Measurements from ENCODE around the gene CD274.
A peak's percentile ranks its signal among the peaks of the same experiment; 100 is the strongest.

CD274 gene

DNA sequence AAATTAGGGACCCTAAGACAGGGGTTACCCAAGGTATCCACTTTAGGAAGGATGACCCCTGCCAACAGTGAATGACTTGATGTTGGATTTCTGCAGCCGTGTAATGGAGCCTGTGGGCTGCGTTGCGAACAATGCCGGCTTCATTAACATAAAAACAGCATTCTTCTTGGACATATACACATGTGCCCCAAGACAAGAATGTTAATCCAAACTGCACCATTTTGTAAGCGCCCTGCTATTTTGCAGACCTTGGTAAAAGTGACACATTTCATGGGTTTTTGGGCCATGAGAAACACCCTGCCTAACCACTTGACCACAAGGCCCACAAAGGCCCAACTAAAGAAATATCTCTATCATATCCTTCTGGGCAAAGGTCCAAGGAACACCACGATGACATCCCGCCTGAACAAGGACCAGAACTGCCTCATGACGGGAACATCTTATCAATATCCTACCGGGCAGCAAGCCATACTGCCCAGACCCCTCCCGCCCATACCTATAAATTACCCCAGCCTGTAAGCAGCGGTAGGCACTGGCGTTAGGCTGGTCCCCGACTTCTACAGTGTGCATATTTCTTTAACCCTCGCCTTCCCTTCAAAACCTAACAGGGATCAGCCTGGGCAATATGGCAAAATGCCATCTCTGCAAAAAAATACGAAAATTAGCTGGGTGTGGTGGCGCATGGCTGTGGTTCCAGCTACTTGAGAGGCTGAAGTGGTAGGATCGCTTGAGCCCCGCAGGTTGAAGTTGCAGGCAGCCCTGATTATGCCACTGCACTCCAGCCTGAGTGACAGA is 50.3 kb downstream of the CD274 start:
- peak; percentile 56 for DNase-seq

DNA sequence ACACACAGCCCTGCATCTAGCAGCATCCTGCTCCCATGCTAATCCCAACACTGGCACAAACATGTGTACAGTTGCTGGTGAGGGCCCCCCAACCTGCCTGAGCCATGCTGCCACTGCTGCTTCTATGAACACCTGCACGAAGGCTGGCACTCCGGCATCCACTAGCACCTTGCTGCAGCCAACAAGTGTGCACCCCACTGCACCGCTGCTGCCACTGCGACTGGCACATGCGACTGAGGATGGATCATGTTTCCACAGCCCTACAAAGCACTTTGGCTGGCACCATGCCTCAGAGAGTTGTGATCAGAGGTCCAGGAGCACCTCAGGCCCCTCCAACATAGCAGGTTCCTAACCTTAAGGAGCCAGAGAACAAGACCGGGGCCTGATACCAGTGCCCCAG is 52.2 kb downstream of the CD274 start:
- DNase-seq = no peak

DNA sequence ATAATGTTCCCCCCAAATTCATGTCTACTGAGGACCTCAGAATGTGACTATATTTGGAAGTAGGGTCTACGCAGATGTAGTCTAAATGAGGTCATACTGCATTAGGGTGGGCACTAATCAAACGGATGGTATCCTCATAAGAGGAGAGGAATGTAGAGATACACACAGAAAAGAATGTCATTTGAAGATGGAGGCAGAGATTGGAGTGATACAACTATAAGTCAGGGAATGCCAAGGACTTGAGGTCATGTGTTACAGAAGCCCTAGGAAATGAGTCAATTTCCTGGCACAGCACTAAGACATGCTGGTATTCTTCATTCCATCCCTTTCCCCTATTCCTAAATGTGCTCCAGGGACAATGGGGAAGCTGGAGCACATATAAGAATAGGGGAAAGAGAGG is 59.2 kb downstream of the CD274 start:
- DNase-seq = peak; percentile 98

DNA sequence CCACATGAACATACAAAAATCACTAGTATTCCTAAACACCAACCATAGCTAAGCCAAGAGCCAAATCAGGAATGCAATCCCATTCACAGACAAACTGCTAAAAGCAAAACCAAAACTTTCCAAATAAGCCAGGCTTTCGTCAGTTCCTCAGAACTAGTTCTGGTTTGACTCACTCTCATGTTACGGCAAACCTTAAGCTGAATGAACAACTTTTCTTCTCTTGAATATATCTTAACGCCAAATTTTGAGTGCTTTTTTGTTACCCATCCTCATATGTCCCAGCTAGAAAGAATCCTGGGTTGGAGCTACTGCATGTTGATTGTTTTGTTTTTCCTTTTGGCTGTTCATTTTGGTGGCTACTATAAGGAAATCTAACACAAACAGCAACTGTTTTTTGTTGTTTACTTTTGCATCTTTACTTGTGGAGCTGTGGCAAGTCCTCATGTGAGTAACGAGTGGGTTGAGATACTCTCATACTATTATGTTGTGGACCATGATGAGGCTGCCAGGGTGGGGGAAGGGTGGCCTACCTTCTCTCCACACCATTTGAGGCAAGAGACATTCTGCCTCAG is 60.1 kb downstream of the CD274 start, which contains the start of gene PDCD1LG2:
PDCD1LG2 (plus strand) TSS at position 172 of the 572 bp plus-strand sequence. CDS start 12,016 bp downstream, outside the sequence.
- peak; percentile 83 for DNase-seq

DNA sequence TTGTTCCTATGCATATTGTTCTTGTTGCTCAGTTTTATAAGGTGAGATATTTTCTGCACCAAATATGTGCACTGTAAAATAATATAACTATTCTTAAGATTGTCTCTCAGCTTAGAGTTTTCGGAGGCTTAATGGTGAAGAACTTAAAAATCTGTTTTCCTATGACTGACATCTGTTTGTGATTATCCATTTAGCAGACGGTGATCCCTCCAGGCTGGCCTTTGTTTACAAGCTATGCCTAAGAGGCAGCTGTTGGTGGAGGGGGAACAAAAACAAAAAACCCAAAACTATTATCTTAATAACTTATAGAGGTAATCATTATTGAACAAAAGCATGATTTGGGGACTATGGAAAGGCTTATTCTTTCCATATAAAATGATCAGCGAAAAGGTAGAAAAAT is 60.6 kb downstream of the CD274 start:
- DNase-seq = peak; percentile 45

DNA sequence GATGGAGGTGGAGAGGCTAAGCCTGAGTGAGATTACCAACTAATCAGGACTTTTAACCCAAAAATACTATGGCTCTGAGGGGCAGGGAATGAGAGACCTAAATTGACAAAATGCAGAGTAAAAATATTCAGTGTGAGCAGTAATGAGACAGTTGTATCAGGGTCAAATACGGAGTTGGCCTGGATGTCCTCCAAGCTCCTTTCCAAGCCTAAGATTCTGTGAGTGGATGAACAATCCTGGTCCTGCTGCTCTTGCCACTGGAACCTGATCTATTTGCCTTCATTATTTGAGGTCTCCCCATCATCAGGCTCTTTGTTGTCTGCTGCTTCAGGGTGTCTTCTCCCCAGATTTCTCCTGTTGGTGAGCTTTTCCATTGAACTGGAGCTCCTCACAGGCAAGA is 61.1 kb downstream of the CD274 start:
- no peak for DNase-seq

DNA sequence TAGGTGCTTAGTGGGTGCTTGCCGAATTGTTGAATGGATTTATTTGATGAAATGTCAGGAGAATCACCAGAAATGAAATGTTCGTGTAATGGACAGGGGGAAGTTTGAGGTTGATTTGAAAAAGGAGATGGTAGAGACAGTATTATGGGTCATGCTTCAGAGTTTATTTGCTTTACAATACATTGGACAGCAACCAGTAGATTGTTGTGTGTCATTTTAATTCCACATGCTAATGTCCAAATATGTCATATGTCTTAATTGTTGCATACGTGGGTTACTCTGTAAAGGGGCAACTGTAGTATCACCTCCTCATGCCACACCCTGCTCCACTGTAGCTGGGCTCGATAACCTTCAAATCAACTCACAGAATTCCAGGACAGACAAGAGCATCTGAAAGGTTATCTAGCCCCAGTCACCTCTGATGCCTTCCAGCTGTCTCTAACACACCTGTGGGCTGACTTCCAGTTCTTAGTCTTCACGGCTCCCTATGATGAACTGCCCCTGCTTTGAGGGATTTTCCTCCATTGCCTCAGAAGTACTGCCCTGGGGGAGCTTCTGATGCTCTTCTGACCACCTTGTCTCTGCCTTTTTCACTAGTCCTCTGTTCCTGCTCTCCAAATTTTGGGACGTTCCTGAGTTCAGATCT is 61.7 kb downstream of the CD274 start:
- no peak for DNase-seq

DNA sequence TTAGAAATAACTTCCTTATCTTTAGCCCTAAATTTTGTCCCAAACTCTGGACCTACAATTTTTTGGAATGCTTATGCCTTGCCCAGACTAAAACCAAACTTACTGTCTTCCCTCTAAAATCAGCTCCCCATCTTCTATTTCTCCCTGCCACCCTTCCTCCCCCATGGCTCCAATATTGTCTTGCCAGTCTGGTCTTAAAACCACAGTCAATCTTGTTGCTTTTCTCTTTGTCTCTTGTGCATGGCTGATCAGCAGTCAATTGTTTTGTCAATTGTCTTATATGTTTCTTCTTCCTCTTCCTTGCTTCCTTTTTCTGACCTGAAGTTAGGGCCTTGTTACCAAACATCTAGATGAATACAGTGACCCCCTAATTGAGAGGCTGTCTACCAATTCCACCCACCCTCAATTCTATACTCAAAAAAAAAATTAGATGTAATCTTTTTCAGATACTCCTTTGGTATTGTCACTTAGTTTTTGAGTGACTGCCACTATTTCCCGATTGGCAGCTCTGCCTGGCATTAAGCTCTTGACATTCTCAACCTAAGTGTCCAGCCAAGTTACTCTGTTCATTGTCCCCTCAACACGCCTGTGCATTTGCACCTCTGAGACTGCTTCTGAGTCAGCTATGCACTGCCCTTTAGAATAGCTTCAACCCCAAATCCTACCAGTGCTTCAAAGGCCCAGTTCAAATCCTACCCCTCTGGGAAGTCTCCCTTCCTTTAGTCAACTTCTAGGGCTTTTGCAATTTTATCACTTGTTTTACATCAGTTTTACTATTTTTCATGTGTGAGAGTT is 62.5 kb downstream of the CD274 start:
- DNase-seq = no peak

DNA sequence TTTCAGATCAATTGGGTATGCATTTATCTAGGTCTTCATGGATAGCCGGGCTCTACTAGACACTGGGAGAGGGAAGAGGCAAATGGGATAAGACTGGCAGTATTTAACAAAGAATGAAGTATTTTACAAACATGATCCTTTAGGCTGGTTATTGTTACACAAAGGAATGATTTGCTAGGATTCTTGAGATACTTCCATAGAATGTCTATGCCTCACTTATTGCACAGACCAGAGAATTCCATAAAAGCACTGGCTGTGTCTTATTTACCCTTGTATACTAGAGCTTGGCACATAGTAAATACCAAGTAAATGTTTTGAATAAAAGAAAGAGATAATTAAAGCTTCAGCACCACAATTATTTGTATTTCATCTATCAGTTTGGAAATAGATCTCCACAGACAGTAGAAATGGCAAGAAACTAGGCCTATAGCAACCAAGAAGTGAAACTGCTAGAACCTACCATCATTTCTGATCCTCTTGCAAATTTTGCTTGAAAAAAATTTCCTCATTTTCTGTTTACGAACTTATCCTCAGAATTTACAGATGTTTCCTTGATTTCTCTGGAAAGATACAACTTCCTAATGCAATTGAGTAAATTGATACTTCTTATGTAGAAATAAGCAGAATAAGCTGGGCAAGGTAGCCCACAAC is 63.7 kb downstream of the CD274 start:
- peak; percentile 28 for DNase-seq

DNA sequence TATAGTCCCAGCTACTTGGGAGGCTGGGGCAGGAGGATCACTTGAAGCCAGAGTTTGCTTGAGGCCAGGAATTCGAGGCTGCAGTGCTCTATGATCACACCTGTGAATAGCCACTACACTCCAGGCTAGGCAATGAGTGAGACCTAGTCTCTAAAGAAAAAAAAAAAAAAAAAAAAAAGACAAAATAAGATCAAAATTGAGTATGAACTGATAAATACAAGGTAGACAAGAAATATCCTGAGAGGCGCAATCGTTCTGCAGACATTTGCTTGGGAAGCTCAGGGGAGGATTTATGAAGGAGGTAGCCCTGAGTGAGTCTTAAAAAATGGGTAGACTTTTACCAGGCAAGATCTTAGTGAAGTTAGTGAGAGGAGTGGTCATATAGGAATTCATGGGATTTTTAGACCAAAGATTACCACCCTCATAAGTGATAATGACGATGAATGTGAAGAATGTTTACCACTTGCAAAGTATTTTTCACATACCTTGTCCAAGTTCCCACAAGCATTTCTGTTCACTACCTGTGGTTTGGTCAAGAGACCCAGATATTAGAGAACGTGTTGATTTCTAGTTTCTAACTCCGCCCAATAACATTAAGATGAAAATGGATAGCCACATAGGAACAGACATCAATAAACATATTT is 64.4 kb downstream of the CD274 start:
- peak; percentile 32 for DNase-seq

DNA sequence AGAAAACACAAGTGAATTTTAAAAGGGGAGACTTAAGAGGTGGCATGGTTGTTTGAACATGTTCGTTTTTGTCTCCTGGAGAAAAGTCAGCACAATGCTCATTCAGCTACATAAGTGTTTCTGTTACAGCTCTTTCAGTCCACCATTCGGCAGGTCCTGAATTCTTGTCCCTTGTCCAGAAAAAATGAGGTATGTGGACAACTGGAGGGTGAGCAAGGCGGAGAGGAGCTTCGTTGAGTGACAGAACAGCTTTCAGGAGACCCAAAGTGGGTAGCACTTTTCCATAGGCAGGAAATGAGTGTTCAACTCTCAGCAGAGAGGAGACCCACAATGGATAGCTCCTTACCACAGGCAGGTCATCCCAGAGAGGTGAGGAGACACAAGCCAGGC is 64.9 kb downstream of the CD274 start:
- DNase-seq = no peak

DNA sequence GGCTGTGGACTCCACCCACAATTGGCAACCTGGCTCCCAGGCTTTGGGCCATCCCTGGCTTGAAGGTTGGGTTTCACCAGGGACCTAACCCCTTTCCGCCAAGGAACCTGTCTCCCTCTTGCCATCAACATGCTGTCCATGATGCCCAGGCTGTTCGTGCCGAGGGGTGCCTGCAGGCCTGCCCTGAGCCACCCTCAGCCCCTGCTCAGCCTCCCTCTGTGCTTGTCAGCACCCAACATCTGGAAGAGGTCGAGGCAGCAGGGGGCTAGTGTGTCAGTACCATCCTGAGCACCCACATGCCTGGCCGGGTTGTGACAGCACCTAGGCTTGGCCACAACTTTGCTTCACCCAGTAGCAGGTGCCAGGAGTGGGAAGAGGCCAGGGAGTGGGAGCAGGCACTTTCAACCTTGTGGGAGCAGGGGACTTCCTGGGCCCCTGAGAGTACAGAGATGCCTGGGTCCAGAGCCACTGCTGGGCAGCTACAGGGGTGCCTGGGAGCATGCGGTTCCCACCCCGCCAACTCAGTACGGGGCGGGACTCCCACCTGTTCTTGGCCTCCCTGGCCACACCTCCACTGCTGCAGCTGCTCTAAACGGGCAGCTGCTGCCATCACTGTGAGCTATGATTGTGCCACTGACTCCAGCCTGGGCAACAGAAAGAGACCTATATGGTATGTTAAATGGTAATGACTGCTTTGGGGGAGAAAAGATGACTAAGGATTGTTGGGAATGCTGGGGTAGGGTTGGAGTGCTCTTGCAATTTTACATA is 66.3 kb downstream of the CD274 start:
- peak; percentile 20 for DNase-seq

DNA sequence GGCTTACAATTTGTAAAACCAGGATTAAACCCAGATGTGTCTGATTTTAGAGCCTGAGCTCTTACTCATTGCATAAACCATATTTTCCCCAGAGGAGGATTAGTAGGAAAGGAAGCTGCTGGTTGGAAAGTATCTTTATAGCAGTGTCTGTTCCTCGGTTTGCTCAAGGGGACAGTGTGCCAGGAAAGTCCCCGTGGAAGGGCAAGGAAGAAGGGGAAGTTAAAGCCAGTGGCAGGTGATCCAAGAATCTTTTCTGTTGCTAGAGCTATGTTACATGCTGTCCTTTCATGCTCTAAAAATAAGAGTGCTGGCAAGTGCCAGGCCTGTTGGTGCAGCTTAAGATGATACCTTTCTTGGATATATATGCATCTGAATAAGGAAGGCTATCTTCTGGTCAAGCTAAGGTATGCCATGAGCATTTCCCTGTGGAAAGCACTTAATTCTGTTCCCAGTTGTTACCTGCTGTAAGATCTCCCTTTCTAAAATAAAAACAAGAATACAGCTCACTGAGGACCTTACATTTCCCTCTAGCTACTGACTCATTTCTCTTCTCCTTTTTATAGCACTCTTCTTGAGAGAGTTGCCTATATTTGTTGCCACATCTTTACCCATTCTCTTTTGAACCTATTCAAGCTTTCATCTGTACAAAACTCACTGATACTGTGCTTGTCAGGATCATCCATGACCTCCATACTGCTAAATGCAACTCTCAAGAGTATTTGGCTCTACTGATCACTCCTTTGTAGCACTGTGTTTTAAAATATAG is 68.0 kb downstream of the CD274 start:
- peak; percentile 71 for DNase-seq

DNA sequence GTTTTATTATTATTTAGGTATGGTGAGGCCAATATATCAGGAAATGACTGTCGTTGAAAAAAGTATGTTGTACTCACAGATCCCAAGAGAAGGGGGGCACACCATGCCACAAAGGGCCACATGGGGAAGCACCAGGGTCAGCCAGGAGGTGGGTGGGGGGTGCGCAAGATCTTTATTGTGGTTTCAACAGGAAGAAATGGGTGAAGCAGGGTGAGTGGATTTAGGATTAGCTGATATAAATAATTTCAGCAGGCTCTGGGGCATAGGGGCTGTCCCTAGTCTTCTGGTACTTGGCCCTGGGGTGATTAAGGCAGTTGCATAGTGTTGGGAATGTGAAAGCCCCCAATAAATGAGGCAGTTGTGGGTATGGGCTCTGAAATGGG is 68.6 kb downstream of the CD274 start:
- no peak for DNase-seq

Data from fibroblast of skin of abdomen (primary cell).